Fibroblast of pulmonary artery (primary cell): ENCODE data around the gene NECAB2.
"Not testable (repeated sequence)": the region's sequence is repeated elsewhere in the genome, so short reads cannot be mapped to it uniquely, and the experiment has no call there.

ENCODE experiments used
- DNase-seq: peaks from one replicate; pipeline ENCODE4 v3.0.0-alpha.2; 2010; ENCODE audit warnings: low read depth
- H3K4me3 ChIP-seq: replicated peaks from 2 replicates; pipeline ENCODE4 v1.5.1; 2011; ENCODE audit warnings: low read depth, mild to moderate bottlenecking, control low read depth, low read length, moderate library complexity
- TF ChIP-seq, protein P1 (sequence below): IDR thresholded peaks from 2 replicates; pipeline ENCODE4 v1.5.1; 2011; ENCODE audit warnings: mild to moderate bottlenecking, control low read depth, low read length, inconsistent platforms; ENCODE audit errors: missing control alignments

NECAB2 gene

DNA sequence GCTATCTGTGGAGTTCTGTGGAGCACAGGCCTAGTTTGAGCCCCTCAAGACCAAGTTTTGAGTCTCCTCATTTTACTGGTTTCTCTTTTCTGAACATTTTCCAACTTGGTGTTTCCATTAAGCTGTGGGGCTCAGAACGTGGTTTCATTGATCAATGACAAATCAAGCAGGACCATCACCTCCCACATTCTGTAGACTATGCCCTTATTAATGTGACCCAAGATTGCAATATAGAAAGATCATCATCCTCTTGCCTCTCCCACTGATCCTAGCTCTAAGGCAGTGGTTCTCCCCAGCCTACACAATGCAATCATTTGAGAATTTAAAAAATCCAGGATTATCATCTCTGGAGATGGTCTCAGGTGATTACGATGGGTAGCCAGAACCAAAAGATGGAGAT is 30.8 kb upstream of the NECAB2 start:
- H3K4me3 ChIP-seq, result no peak overlapping the region
- TF ChIP-seq, protein P1, sequence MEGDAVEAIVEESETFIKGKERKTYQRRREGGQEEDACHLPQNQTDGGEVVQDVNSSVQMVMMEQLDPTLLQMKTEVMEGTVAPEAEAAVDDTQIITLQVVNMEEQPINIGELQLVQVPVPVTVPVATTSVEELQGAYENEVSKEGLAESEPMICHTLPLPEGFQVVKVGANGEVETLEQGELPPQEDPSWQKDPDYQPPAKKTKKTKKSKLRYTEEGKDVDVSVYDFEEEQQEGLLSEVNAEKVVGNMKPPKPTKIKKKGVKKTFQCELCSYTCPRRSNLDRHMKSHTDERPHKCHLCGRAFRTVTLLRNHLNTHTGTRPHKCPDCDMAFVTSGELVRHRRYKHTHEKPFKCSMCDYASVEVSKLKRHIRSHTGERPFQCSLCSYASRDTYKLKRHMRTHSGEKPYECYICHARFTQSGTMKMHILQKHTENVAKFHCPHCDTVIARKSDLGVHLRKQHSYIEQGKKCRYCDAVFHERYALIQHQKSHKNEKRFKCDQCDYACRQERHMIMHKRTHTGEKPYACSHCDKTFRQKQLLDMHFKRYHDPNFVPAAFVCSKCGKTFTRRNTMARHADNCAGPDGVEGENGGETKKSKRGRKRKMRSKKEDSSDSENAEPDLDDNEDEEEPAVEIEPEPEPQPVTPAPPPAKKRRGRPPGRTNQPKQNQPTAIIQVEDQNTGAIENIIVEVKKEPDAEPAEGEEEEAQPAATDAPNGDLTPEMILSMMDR, result no peak
- DNase-seq, result no peak

GRCh38 chr16:83937922-83938885 is 29.8 kb upstream of the NECAB2 start:
- H3K4me3 ChIP-seq, result no peak overlapping the region
- DNase-seq, result no peak
- TF ChIP-seq, protein P1, result no peak

GRCh38 chr16:83939266-83939855 is 28.7 kb upstream of the NECAB2 start:
- TF ChIP-seq, protein P1, result no peak
- no peak for DNase-seq
- no peak overlapping the region for H3K4me3 ChIP-seq

- H3K4me3 ChIP-seq, result no peak overlapping the region
- TF ChIP-seq, protein P1, result no peak
- no peak for DNase-seq
Observed at GRCh38 chr16:83940119-83940518, 27.9 kb upstream of the NECAB2 start.

- TF ChIP-seq, protein P1, result no peak
- no peak overlapping the region for H3K4me3 ChIP-seq
- DNase-seq, result no peak
Observed at GRCh38 chr16:83940630-83941378, 27.2 kb upstream of the NECAB2 start.

GRCh38 chr16:83941546-83941945 is 26.5 kb upstream of the NECAB2 start:
- DNase-seq, H3K4me3 ChIP-seq: not testable (repeated sequence)

DNA sequence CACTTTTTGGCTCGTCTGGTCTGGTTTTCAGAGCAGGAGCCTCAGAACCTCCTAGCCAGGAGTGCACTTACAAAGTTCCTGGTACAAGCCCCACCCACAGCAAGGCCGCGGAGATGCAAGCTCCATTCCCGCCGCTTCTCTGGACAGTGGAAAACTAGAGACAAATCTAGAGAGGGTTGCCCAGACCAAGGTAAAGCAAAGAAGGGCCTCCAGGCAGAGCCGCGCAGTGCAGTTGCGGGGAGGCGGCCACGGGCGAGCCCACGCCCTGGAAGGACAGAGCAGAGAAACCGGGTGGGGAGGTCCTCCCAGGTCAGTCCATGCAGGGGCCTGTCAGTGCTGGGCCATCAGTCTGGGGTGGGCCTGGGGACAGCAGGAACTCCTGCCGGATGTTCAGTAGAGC is 26.0 kb upstream of the NECAB2 start:
- TF ChIP-seq, protein P1, result no peak
- no peak overlapping the region for H3K4me3 ChIP-seq
- DNase-seq, result no peak
